Esophagus muscularis mucosa (tissue), 4 donors: ENCODE measurements around the gene THTPA. TPM values are rescaled to one million over a fixed set of nuclear protein-coding genes. Genes with fewer than 3 reads are reported as not detected.
"Not testable (repeated sequence)": the region's sequence is repeated elsewhere in the genome, so short reads cannot be mapped to it uniquely, and the experiment has no call there.

ENCODE experiments used
- DNase-seq: peaks from one replicate; pipeline ENCODE4 v3.0.0-alpha.2; 2017; ENCODE audit errors: extremely low spot score
- H3K27ac ChIP-seq, 4 donors: fragments of 200-600 bp; sonication (generic); replicated peaks in 1 of 4; 1 replicate in 3 of 4; 2 replicates in 1 of 4; pipeline ENCODE4 v1.5.1; 2016 to 2019; ENCODE audit warnings: mild to moderate bottlenecking in 1 of 4
- H3K27me3 ChIP-seq, 4 donors: fragments of 200-600 bp; sonication (generic); one replicate each; pipeline versions ENCODE4 v1.5.1 to v1.6.0; 2016 to 2019
- H3K36me3 ChIP-seq, 4 donors: fragments of 200-600 bp; sonication (generic); one replicate each; pipeline ENCODE4 v1.5.1; 2016 to 2019
- H3K4me1 ChIP-seq, 4 donors: fragments of 200-600 bp; sonication (generic); one replicate each; pipeline ENCODE4 v1.5.1; 2016 to 2019
- H3K4me3 ChIP-seq, 4 donors: fragments of 200-600 bp; sonication (generic); 1 replicate in 2 of 4; 2 replicates in 2 of 4; pipeline ENCODE4 v1.5.1; 2016 to 2019; ENCODE audit warnings: mild to moderate bottlenecking in 4 of 4, moderate library complexity in 1 of 4
- H3K9me3 ChIP-seq, 4 donors: fragments of 200-600 bp; sonication (generic); 1 replicate in 3 of 4; 2 replicates in 1 of 4; pipeline ENCODE4 v1.5.1; 2016 to 2019
- EP300 ChIP-seq: sonication (generic); formaldehyde crosslinking; IDR thresholded peaks from one replicate; pipeline ENCODE4 v1.6.1; 2017; ENCODE audit warnings: antibody characterized with exemption
- POLR2A ChIP-seq: fragments of 450-650 bp; IDR thresholded peaks from one replicate; pipeline ENCODE4 v1.6.1; 2017; ENCODE audit warnings: antibody characterized with exemption, moderate library complexity, mild to moderate bottlenecking, low read depth
- POLR2AphosphoS5 ChIP-seq, 2 donors: sonication (generic); formaldehyde crosslinking; IDR thresholded peaks; one replicate each; pipeline ENCODE4 v1.6.1; 2017; ENCODE audit warnings: antibody characterized with exemption in 2 of 2
- WGBS: methylation state at CpG from one replicate; pipeline ENCODE4 v1.1.5; 2018; 5-methylcytosine and 5-hydroxymethylcytosine counted together
- intact Hi-C: fragments of 100-400 bp; cut with DNase I; formaldehyde crosslinking; loops from one replicate; pipeline ENCODE4 v1.15.1; 2023
- total RNA-seq, 4 donors: library from RNA; depleted of rRNA; stranded (reverse); fragments of >200 nt; gene quantifications; one replicate each; pipeline versions ENCODE4 v1.1.0 to v1.2.1, GENCODE V29; 2016
- TF ChIP-seq, protein P1 (sequence below), 3 experiments: fragments of 200-600 bp in 2 of 3; fragments of 450-650 bp in 1 of 3; sonication (generic) in 2 of 3; IDR thresholded peaks; one replicate each; pipeline ENCODE4 v1.5.1; 2017 to 2019; ENCODE audit warnings: antibody characterized with exemption in 3 of 3, mild to moderate bottlenecking in 2 of 3, moderate library complexity in 1 of 3

The THTPA gene
- total RNA-seq, 4 donors from 2014 or later: 18.3 to 20.0 (median 19.7) TPM

DNA sequence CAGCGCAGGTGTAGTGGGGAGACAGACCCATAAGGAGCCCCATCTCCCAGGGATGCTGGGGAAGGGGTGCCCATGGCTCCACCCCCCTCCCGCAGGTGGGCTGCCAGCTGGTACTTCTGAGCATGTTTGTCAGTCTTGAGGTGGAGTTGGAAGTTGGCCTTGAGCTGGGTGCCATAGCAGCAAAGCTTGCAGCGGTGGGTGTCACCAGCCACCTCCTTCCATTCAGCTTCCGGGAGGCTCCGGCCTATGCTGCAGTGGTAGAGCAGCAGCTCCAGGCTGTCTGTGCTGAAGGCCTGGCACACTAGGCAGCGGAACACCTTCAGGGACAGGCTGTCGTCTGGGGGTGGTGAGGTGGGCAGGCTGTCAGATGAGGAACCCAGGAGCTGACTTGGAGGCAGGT, 23.4 kb upstream of the THTPA start:
- Histone ChIP-seq H3K4me1 (no peaks in the 10 kb centered on the region), H3K4me3 (no peak overlapping the region), H3K27me3 (no peaks in the 10 kb centered on the region), H3K27ac (no peak overlapping the region), H3K36me3 (peaks cover 0 to 19% (median 3%) of the 10 kb centered on the region in 4 donors), H3K9me3 (no peaks in the 10 kb centered on the region)
- intact Hi-C loops: no loop called here
- WGBS: 93% methylated on average over 5 of the region's 7 CpGs
- TF ChIP-seq, protein P1, sequence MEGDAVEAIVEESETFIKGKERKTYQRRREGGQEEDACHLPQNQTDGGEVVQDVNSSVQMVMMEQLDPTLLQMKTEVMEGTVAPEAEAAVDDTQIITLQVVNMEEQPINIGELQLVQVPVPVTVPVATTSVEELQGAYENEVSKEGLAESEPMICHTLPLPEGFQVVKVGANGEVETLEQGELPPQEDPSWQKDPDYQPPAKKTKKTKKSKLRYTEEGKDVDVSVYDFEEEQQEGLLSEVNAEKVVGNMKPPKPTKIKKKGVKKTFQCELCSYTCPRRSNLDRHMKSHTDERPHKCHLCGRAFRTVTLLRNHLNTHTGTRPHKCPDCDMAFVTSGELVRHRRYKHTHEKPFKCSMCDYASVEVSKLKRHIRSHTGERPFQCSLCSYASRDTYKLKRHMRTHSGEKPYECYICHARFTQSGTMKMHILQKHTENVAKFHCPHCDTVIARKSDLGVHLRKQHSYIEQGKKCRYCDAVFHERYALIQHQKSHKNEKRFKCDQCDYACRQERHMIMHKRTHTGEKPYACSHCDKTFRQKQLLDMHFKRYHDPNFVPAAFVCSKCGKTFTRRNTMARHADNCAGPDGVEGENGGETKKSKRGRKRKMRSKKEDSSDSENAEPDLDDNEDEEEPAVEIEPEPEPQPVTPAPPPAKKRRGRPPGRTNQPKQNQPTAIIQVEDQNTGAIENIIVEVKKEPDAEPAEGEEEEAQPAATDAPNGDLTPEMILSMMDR (IDR thresholded peaks at IDR 0.05): no peak
- no peak for TF ChIP-seq EP300
- no peak for TF ChIP-seq POLR2A
- no peak for TF ChIP-seq POLR2AphosphoS5 (IDR thresholded peaks at IDR 0.05)
- DNase-seq: no peak

DNA sequence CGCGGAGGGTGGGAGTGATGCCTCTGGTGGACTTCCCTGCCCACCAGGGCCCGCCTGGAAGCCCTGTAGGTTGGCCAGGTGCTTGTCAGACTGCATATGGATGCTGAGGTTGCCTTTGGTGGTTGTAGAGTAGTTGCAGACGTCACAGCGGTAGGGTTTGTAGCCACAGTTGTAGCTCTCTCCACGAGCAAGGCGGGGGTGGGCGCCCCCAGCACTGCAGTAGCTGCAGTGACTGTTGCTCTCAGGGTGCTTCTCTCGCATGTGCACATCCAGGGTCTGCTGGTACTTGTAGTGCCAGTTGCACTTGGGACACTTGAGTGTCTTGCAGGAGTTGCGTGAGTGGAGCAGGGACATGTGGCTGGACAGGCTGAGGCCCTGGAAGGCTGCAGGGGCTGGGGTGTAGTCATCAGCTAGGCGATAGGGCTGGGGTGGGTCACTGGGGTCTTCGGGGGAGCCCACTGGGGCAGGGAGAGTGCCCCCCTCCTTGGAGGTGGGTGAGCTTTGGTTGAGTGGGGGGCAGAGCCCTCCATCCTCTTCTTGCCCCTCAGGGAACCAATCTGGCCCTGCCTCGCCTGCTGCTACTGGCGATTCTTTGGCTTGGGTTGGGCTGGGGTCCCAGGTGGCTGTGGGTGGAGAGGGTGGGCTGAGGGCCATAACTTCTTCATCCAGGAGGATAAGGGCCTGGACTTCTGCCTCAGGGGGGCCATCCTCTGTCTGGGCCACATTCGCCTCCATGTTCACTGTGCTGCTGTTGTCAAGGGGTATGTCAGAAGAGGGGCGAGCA, 22.2 kb upstream of the THTPA start:
- no peak for DNase-seq
- Histone ChIP-seq H3K27ac (no peak overlapping the region), H3K36me3 (peaks cover 0 to 19% (median 3%) of the 10 kb centered on the region in 4 donors), H3K9me3 (no peaks in the 10 kb centered on the region), H3K27me3 (no peaks in the 10 kb centered on the region), H3K4me3 (no peak overlapping the region), H3K4me1 (peaks cover 0 to 3% (median 0%) of the 10 kb centered on the region in 4 donors)
- intact Hi-C loops: no loop called here
- TF ChIP-seq POLR2A (no peak), EP300 (no peak), POLR2AphosphoS5 (IDR thresholded peaks at IDR 0.05) (no peak)
- TF ChIP-seq, protein P1 (IDR thresholded peaks at IDR 0.05): no peak
- 80% methylated on average over 7 of the region's 16 CpGs for WGBS

DNA sequence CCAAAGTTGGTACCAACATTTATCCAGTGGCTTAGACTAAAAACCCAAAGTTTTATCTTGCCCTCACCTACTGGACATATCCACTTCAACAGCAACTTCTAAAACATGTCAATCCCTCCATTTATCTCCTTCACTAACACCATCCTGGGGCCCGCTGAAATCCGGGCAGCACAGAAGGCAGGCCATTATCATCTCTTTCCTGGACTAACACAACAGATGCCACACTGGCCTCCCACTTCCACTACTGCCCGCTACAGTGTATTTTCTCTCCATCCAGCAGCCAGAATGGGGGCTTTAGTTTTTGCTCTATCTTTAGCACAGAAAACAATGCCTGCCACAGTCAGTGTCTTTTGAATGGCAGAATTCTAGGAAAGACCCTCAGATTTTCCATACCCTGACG, 20.1 kb upstream of the THTPA start:
- no peaks in the 10 kb centered on the region for H3K9me3 ChIP-seq
- 88% methylated on average over 4 of the region's 4 CpGs for WGBS
- DNase-seq: no peak
- peaks cover 0 to 12% (median 2%) of the 10 kb centered on the region in 4 donors for H3K4me1 ChIP-seq
- no peak for TF ChIP-seq POLR2AphosphoS5 (IDR thresholded peaks at IDR 0.05)
- no peak for TF ChIP-seq EP300
- no peak for TF ChIP-seq POLR2A
- TF ChIP-seq, protein P1 (IDR thresholded peaks at IDR 0.05): no peak
- H3K27me3 ChIP-seq: no peaks in the 10 kb centered on the region
- no peak overlapping the region for H3K4me3 ChIP-seq
- peaks cover 0 to 19% (median 3%) of the 10 kb centered on the region in 4 donors for H3K36me3 ChIP-seq
- H3K27ac ChIP-seq: no peak overlapping the region
- intact Hi-C loops: no loop called here

DNA sequence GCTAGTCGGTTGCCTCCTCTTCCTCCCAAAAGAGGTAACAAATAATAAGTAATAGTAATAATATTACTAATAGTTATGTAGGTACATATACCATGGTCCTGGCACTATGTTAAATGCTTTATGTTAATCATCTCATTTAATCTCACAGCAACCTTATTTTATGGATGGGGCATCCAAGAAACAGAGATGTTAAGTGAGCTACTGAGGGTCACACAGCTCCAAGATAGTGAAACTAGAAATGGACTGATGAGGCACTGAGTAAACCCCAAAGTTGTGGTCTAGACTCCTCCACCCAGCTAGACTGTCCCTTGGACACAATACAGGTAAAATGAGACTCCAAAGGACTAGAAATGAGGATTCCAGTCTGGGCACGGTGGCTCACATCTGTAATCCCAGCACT, 19.6 kb upstream of the THTPA start:
- H3K27ac ChIP-seq: no peak overlapping the region
- 97% methylated on average over 2 of the region's 2 CpGs for WGBS
- intact Hi-C loops: no loop called here
- H3K9me3 ChIP-seq: no peaks in the 10 kb centered on the region
- H3K4me1 ChIP-seq: peaks cover 0 to 12% (median 2%) of the 10 kb centered on the region in 4 donors
- TF ChIP-seq POLR2A (no peak), EP300 (no peak), POLR2AphosphoS5 (IDR thresholded peaks at IDR 0.05) (no peak)
- TF ChIP-seq, protein P1 (IDR thresholded peaks at IDR 0.05): no peak
- no peak overlapping the region for H3K4me3 ChIP-seq
- H3K36me3 ChIP-seq: peaks cover 0 to 19% (median 3%) of the 10 kb centered on the region in 4 donors
- no peak for DNase-seq
- no peaks in the 10 kb centered on the region for H3K27me3 ChIP-seq

DNA sequence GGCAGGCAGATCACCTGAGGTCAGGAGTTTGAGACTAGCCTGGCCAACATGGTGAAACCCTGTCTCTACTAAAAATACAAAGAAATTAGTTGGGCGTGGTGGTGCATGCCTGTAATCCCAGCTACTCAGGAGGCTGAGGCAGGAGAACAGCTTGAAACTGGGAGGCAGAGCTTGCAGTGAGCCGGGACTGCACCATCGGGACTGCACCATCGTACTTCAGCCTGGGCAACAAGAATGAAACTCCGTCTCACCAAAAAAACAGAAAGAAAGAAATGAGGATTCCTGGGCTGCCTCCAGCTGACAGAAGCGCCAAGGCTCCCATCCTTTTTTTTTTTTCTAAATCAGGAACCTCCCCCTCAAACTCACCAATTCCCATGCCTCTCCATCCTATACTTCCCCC, 19.2 kb upstream of the THTPA start:
- H3K4me3 ChIP-seq, H3K9me3 ChIP-seq, intact Hi-C loops, H3K27me3 ChIP-seq, H3K27ac ChIP-seq, DNase-seq: not testable (repeated sequence)
- 80% methylated on average over 6 of the region's 6 CpGs for WGBS
- peaks cover 0 to 19% (median 3%) of the 10 kb centered on the region in 4 donors for H3K36me3 ChIP-seq
- H3K4me1 ChIP-seq: peaks cover 0 to 12% (median 2%) of the 10 kb centered on the region in 4 donors
